CD8-positive, alpha-beta memory T cell (primary cell): ENCODE data around the gene PPP2R5C. TPM values are rescaled to one million over a fixed set of nuclear protein-coding genes. Genes with fewer than 3 reads are reported as not detected.
"Not testable (repeated sequence)": the region's sequence is repeated elsewhere in the genome, so short reads cannot be mapped to it uniquely, and the experiment has no call there.

ENCODE experiments used
- CTCF ChIA-PET: fragments of 350-600 bp; sonication (Branson Sonifier 250); formaldehyde crosslinking; loops from one replicate; lab custom pipeline; 2021; ENCODE audit warnings: antibody characterized with exemption; lab: Charles Lee
- POLR2A ChIA-PET: fragments of 350-600 bp; sonication (Branson Sonifier 250); formaldehyde crosslinking; loops from one replicate; lab custom pipeline; 2021; ENCODE audit warnings: antibody characterized with exemption; lab: Charles Lee
- DNase-seq, 5 donors: peaks; one replicate each; pipeline versions ENCODE4 v3.0.0 to v3.0.0-alpha.2; 2020 to 2022; ENCODE audit warnings: mixed read lengths in 1 of 5
- H3K27ac ChIP-seq: one replicate; pipeline ENCODE4 v1.7.0; 2013; ENCODE audit warnings: low read depth, mild to moderate bottlenecking, low read length, moderate library complexity
- H3K27me3 ChIP-seq: 2 replicates; pipeline ENCODE4 v1.7.0; 2013; ENCODE audit warnings: low read length, mild to moderate bottlenecking; ENCODE audit not compliant: insufficient read depth, poor library complexity, severe bottlenecking
- H3K36me3 ChIP-seq: 2 replicates; pipeline ENCODE4 v1.7.0; 2013; ENCODE audit warnings: mild to moderate bottlenecking, low read length, moderate library complexity; ENCODE audit not compliant: insufficient read depth
- H3K4me1 ChIP-seq: 2 replicates; pipeline ENCODE4 v1.7.0; 2013; ENCODE audit warnings: mild to moderate bottlenecking, low read length, moderate library complexity; ENCODE audit not compliant: insufficient read depth
- H3K4me3 ChIP-seq: 2 replicates; pipeline ENCODE4 v1.7.0; 2013; ENCODE audit warnings: mild to moderate bottlenecking, low read length
- H3K9me3 ChIP-seq: 2 replicates; pipeline ENCODE4 v1.7.0; 2013; ENCODE audit warnings: mild to moderate bottlenecking, low read length
- H3K27ac Mint-ChIP-seq, 8 donors: one replicate each; pipeline ENCODE4 v1.8.0; 2020 to 2021; ENCODE audit warnings: mixed read lengths in 8 of 8, mild to moderate bottlenecking in 6 of 8, inconsistent platforms in 3 of 8, moderate library complexity in 3 of 8
- H3K27me3 Mint-ChIP-seq, 2 donors: one replicate each; pipeline ENCODE4 v1.8.0; 2020 to 2021; ENCODE audit warnings: mixed read lengths in 2 of 2, mild to moderate bottlenecking in 1 of 2, moderate library complexity in 1 of 2
- H3K36me3 Mint-ChIP-seq, 3 donors: one replicate each; pipeline ENCODE4 v1.8.0; 2020 to 2021; ENCODE audit warnings: mixed read lengths in 3 of 3, inconsistent platforms in 1 of 3, mild to moderate bottlenecking in 1 of 3
- H3K4me1 Mint-ChIP-seq, 3 donors: one replicate each; pipeline ENCODE4 v1.8.0; 2020 to 2021; ENCODE audit warnings: mixed read lengths in 3 of 3, inconsistent platforms in 1 of 3, mild to moderate bottlenecking in 1 of 3
- H3K4me3 Mint-ChIP-seq, 7 donors: one replicate each; pipeline ENCODE4 v1.8.0; 2020 to 2021; ENCODE audit warnings: mixed read lengths in 7 of 7, mild to moderate bottlenecking in 6 of 7, moderate library complexity in 4 of 7, inconsistent platforms in 2 of 7
- H3K9me3 Mint-ChIP-seq, 5 donors: one replicate each; pipeline ENCODE4 v1.8.0; 2020 to 2022; ENCODE audit warnings: mixed read lengths in 5 of 5, mild to moderate bottlenecking in 3 of 5, moderate library complexity in 2 of 5, inconsistent platforms in 1 of 5
- polyA plus RNA-seq: library from polyadenylated mRNA; unstranded; fragments of 300-500 nt; fragmentation: Illumina TruSeq; gene quantifications from one replicate; pipeline ENCODE4 v1.2.3, GENCODE V29; 2021
- total RNA-seq, 2 experiments: library from RNA; stranded (reverse); gene quantifications; one replicate each; pipeline ENCODE4 v1.2.3, GENCODE V29; 2021

PPP2R5C gene
- total and polyA plus RNA-seq, 3 experiments from 2014 or later, result 278 to 342 (median 307) TPM

GRCh38 chr14:101743701-101744100, 17.8 kb upstream of the PPP2R5C start:
- H3K4me3 ChIP-seq, result no peak overlapping the region
- H3K36me3 ChIP-seq, result no peaks in the 10 kb centered on the region
- peaks cover 11% of the 10 kb centered on the region for H3K9me3 ChIP-seq
- H3K27me3 ChIP-seq, result no peaks in the 10 kb centered on the region
- H3K9me3 Mint-ChIP-seq, result peaks cover 10 to 25% (median 21%) of the 10 kb centered on the region in 5 donors
- H3K4me3 Mint-ChIP-seq, result no peak overlapping the region
- peaks cover 2 to 25% (median 3%) of the 10 kb centered on the region in 3 donors for H3K36me3 Mint-ChIP-seq
- peaks cover 0 to 3% of the 10 kb centered on the region in 2 donors for H3K27me3 Mint-ChIP-seq
- peak overlapping the region in 1 of 8 donors; percentile 38 for H3K27ac Mint-ChIP-seq
- ChIA-PET POLR2A (no interaction called here), CTCF (no interaction called here)
- H3K27ac ChIP-seq, result no peak overlapping the region
- DNase-seq, result no peak
- peaks cover 6 to 14% (median 6%) of the 10 kb centered on the region in 3 donors for H3K4me1 Mint-ChIP-seq
- no peaks in the 10 kb centered on the region for H3K4me1 ChIP-seq

- H3K27ac Mint-ChIP-seq, DNase-seq, CTCF ChIA-PET, H3K36me3 ChIP-seq, H3K4me1 ChIP-seq, H3K27me3 Mint-ChIP-seq, H3K27me3 ChIP-seq, H3K27ac ChIP-seq, POLR2A ChIA-PET, H3K4me3 Mint-ChIP-seq, H3K4me3 ChIP-seq, H3K4me1 Mint-ChIP-seq: not testable (repeated sequence)
- Mint-ChIP-seq H3K36me3 (peaks cover 2 to 24% (median 3%) of the 10 kb centered on the region in 3 donors), H3K9me3 (peaks cover 10 to 25% (median 21%) of the 10 kb centered on the region in 5 donors)
- peaks cover 11% of the 10 kb centered on the region for H3K9me3 ChIP-seq
These were observed 17.1 kb upstream of the PPP2R5C start for GRCh38 chr14:101744382-101744781.

- H3K27ac ChIP-seq, CTCF ChIA-PET, H3K4me1 ChIP-seq, H3K4me1 Mint-ChIP-seq, H3K9me3 ChIP-seq, DNase-seq, POLR2A ChIA-PET, H3K36me3 ChIP-seq, H3K4me3 ChIP-seq, H3K9me3 Mint-ChIP-seq, H3K36me3 Mint-ChIP-seq, H3K27me3 ChIP-seq: not testable (repeated sequence)
- H3K27ac Mint-ChIP-seq, result peak overlapping the region in 1 of 8 donors; percentile 39
- H3K4me3 Mint-ChIP-seq, result peak overlapping the region in 1 of 7 donors; percentile 42
- peaks cover 15 to 38% of the 10 kb centered on the region in 2 donors for H3K27me3 Mint-ChIP-seq
These were observed 11.8 kb upstream of the PPP2R5C start for GRCh38 chr14:101749756-101750155.

GRCh38 chr14:101754893-101755292, 6.6 kb upstream of the PPP2R5C start:
- Mint-ChIP-seq H3K4me3 (no peak overlapping the region), H3K27ac (no peak overlapping the region), H3K9me3 (peaks cover 2 to 7% (median 4%) of the 10 kb centered on the region in 5 donors), H3K36me3 (peaks cover 0 to 3% (median 2%) of the 10 kb centered on the region in 3 donors), H3K27me3 (peaks cover 15 to 39% of the 10 kb centered on the region in 2 donors), H3K4me1 (peaks cover 3 to 26% (median 10%) of the 10 kb centered on the region in 3 donors)
- DNase-seq, result no peak
- H3K36me3 ChIP-seq, result no peaks in the 10 kb centered on the region
- H3K4me3 ChIP-seq, result no peak overlapping the region
- H3K4me1 ChIP-seq, result peaks cover 3% of the 10 kb centered on the region
- ChIA-PET CTCF (no interaction called here), POLR2A (no interaction called here)
- H3K27ac ChIP-seq, result no peak overlapping the region
- H3K9me3 ChIP-seq, result no peaks in the 10 kb centered on the region
- peaks cover 5% of the 10 kb centered on the region for H3K27me3 ChIP-seq

- Histone ChIP-seq H3K9me3 (no peaks in the 10 kb centered on the region), H3K36me3 (no peaks in the 10 kb centered on the region), H3K4me1 (peaks cover 6% of the 10 kb centered on the region), H3K27me3 (peaks cover 5% of the 10 kb centered on the region), H3K27ac (no peak overlapping the region), H3K4me3 (no peak overlapping the region)
- Mint-ChIP-seq H3K9me3 (peaks cover 2 to 7% (median 4%) of the 10 kb centered on the region in 5 donors), H3K4me3 (no peak overlapping the region), H3K4me1 (peaks cover 6 to 29% (median 14%) of the 10 kb centered on the region in 3 donors), H3K27me3 (peaks cover 13 to 35% of the 10 kb centered on the region in 2 donors), H3K27ac (no peak overlapping the region), H3K36me3 (peaks cover 0 to 3% (median 2%) of the 10 kb centered on the region in 3 donors)
- DNase-seq, result no peak
- ChIA-PET POLR2A (no interaction called here), CTCF (no interaction called here)
These were observed 5.8 kb upstream of the PPP2R5C start for GRCh38 chr14:101755591-101756324.

- no peak overlapping the region for H3K27ac ChIP-seq
- Mint-ChIP-seq H3K27ac (peak overlapping the region in 1 of 8 donors; percentile 81), H3K4me1 (peaks cover 7 to 29% (median 14%) of the 10 kb centered on the region in 3 donors), H3K36me3 (peaks cover 1 to 3% (median 2%) of the 10 kb centered on the region in 3 donors), H3K4me3 (peak overlapping the region in 1 of 7 donors; percentile 20), H3K9me3 (peaks cover 2 to 7% (median 4%) of the 10 kb centered on the region in 5 donors), H3K27me3 (peaks cover 14 to 23% of the 10 kb centered on the region in 2 donors)
- H3K9me3 ChIP-seq, result no peaks in the 10 kb centered on the region
- no peak for DNase-seq
- no peak overlapping the region for H3K4me3 ChIP-seq
- POLR2A ChIA-PET, result no interaction called here
- no peaks in the 10 kb centered on the region for H3K27me3 ChIP-seq
- H3K4me1 ChIP-seq, result peaks cover 6% of the 10 kb centered on the region
- no peaks in the 10 kb centered on the region for H3K36me3 ChIP-seq
- CTCF ChIA-PET, result no interaction called here
These were observed 4.3 kb upstream of the PPP2R5C start for GRCh38 chr14:101757064-101757838.

- peaks cover 2 to 5% (median 3%) of the 10 kb centered on the region in 5 donors for H3K9me3 Mint-ChIP-seq
- H3K27me3 Mint-ChIP-seq, result peaks cover 14 to 18% of the 10 kb centered on the region in 2 donors
- H3K4me1 Mint-ChIP-seq, result peaks cover 12 to 34% (median 18%) of the 10 kb centered on the region in 3 donors
- DNase-seq, result no peak
- peaks cover 12% of the 10 kb centered on the region for H3K4me1 ChIP-seq
- no peaks in the 10 kb centered on the region for H3K27me3 ChIP-seq
- CTCF ChIA-PET, result no interaction called here
- peak overlapping the region in 2 of 8 donors; percentile 61 to 66 for H3K27ac Mint-ChIP-seq
- POLR2A ChIA-PET, result no interaction called here
- peak overlapping the region in 1 of 7 donors; percentile 20 for H3K4me3 Mint-ChIP-seq
- no peaks in the 10 kb centered on the region for H3K9me3 ChIP-seq
- no peak overlapping the region for H3K27ac ChIP-seq
- no peaks in the 10 kb centered on the region for H3K36me3 ChIP-seq
- H3K36me3 Mint-ChIP-seq, result peaks cover 2 to 7% (median 3%) of the 10 kb centered on the region in 3 donors
- H3K4me3 ChIP-seq, result no peak overlapping the region
These were observed 3.7 kb upstream of the PPP2R5C start for GRCh38 chr14:101757839-101758211.
